GM21528 (cell line): ENCODE data around the gene SAP25.

Source experiments
- ATAC-seq: cut with Tn5 transposase; IDR thresholded peaks from one replicate; pipeline ENCODE4 v1.9.1; 2021; ENCODE audit warnings: mild to moderate bottlenecking, moderate library complexity; ENCODE audit not compliant: unreplicated experiment, low FRiP score

The SAP25 gene

DNA sequence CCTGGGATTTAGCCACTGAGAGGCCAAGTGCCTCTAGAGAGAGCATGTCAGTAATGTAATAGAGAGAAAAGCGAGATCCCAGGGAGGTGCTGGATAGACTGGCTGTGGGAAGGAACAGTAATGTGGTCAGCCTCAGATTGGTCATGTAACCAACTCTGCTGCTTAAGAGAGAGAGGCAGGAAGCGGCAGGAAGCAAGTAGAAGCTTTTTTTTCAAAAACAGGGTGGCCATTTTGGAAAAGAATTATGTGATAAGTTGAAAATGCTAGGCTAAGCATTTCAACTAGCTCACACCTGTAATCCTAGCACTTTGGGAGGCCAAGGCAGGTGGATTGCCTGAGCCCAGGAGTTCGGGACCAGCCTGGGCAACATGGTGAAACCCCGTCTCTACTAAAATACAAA, 24.7 kb upstream of the SAP25 start:
- no peak for ATAC-seq

- ATAC-seq, result no peak
Observed at GRCh38 chr7:100595188-100595587, 21.5 kb upstream of the SAP25 start.

DNA sequence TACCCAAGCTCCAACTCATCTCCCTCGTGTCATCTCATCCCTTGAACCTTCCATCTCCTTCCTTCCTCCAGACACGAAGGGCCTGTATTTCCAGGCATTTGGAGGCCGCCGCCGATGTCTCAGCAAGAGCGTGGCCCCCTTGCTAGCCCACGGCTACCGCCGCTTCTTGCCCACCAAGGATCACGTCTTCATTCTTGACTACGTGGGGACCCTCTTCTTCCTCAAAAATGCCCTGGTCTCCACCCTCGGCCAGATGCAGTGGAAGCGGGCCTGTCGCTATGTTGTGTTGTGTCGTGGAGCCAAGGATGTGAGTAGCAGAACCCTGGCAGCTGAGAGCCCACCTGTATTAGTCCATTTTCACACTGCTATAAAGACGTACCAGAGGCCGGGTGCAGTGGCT, 17.9 kb upstream of the SAP25 start:
- ATAC-seq, result no peak

DNA sequence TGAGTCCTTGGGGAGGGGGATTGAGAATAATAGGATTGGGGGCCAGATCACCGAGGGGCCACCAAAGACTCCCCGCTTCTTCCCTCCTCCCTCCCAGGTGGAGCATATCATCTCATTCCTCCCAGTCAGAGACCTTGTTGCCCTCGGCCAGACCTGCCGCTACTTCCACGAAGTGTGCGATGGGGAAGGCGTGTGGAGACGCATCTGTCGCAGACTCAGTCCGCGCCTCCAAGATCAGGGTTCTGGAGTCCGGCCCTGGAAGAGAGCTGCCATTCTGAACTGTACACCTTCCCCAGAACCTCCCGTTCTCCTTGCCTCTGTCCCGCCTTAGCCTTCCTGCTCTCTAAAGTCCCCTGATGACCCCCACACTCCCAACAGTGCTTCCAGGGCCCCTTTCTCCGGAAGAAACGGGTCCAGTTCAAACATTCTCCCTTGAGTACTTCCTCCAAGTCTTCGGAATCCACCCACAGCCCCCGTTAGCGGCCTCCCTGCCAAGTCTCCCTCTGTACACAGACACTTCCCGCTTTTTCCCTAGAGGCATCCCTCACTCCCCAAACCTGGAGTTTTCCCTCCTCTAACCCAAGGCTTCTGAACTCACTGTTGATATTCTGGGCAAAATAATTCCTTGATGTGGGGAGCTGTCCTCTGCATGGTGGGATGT, 16.5 kb upstream of the SAP25 start:
- ATAC-seq, result no peak

DNA sequence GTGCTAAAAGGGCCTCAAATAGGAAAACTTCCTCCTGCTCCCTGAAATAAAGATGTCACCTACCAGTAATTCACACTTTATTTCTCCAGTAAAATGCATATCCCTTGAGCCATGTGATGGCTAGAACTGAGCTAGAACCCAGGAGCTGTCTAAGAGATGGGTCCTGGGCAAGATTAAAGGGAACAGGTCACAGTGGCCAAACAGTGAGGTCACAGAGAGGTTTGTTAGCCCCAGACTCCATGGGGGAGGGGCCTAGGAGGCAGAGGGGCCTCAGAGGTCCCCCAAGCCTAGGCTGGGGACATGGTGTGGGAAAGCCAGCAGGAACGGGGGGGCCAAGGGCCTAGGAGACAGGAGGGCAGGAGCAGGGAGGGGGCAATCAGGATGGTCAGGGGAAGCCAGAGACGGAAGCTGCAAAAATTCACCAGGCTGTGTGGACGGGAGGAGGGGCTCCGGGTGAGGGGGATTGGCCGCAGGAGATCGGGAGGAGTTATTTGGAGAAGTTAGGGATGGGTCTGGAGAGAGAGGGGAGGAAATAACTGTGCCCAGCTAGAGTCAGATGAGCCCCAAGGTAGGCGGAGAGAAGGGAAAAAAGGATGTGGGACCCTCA, 15.7 kb upstream of the SAP25 start:
- no peak for ATAC-seq

DNA sequence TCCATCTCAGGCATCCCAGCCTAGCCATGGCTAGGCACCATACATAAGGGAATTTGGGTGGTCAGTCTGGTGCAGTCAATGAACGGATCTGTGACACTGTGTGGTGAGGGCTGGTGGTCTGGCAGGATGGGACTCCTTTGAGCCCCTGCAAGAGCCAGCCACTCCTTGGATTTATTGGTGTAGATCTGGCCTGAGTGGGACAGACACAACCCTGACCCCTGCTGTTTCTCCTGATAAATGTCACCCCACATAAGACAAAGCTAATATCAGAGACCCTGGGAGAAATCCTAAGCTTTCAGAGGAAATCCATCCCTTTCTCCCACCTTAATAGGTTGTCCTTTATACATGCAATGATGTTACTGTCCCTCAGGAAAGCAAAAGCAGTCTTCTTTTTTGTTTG, 14.7 kb upstream of the SAP25 start:
- ATAC-seq, result no peak

DNA sequence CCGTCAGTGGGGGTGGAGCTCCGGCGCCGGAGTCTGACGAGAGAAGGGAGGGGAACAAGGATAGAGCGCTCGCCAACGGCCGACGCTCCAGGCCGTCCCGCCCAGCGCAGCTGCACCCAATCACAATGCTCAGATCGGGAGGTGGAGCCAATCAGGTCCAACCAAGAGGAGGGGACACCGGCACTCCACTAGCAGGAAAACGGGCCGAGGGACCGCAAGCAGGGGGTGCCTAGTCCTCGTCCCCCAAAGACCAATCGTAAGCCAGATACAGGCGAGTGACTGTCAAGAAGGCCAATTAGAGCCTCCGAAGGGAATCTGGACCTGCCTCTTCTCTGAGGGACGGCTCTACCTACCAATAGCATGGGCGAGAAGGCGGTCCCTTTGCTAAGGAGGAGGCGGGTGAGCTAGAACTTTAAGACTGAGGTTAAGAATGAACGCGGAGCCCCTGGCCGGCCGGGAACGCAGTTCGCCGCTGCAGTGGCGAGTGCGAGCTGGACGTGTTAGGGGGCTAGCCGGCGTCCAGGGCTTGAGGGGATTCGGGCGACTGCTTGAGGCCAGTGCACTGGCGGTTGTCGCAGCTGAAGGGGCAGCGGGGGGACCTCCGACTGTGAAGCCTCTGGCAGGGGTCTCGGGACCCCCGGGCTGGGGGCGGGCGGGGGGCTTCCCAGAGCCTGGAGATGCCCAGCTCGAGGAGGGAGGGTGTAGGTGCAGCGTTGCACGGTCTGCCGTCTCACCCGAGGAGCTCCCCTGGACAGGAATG, 12.7 kb upstream of the SAP25 start, which contains the start of gene FBXO24:
Gene FBXO24, plus strand, starts transcription at position 63 of the 760 bp plus-strand sequence. Its CDS starts 298 bp downstream, at position 361.
- peak; percentile 83 for ATAC-seq

- peak; percentile 24 for ATAC-seq
Observed at GRCh38 chr7:100585511-100586265, 12.0 kb upstream of the SAP25 start, which contains the start of gene LRCH4. TSS of gene LRCH4 (minus strand) at chr7:100586129. CDS start at chr7:100586100, 29 bp downstream.

DNA sequence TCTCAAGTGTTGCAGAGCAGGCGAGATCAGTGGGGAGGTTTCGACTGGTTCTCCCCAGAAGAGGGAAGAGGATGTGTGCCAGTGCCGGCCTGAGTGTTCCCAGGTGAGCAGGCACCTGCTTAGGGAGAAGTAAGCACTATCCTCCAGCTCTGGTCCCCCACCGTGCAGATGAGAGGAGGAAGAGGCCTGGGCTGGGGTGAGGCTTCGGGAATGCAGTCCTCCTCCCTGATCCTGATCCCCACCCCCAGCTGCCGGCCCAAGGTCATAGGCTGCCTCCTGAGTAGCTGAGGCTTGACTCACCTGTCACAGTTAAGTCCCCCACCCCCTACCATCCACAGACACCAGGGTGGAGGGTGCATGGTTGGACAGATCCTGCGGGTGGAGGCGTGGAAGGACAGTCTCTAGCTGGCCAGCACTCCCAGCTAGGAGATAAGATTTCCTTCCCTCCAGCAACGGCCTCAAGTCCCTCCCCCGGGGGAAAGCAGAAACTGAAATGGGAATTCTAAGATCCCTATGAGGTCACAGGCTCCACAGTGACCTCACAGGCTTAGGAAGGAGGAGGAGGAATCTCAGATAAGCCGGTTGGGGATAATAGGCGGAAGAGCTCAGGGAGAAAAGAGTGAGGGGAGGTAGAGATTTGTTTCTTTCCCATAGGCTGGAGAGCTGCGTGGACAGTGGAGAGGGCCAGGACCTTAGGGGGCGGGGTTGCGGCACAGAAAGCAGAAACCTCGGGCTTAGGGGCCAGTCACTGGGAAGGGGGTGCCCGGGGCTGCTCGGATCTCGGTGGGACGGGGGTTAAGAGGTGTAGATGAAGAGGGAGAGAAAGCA, 11.2 kb upstream of the SAP25 start:
- ATAC-seq, result no peak

- ATAC-seq, result no peak
Observed at GRCh38 chr7:100584054-100584682, 10.5 kb upstream of the SAP25 start.

- no peak for ATAC-seq
Observed at GRCh38 chr7:100583132-100584053, 9.7 kb upstream of the SAP25 start.

- ATAC-seq, result no peak
Observed at GRCh38 chr7:100582650-100583049, 8.9 kb upstream of the SAP25 start.

DNA sequence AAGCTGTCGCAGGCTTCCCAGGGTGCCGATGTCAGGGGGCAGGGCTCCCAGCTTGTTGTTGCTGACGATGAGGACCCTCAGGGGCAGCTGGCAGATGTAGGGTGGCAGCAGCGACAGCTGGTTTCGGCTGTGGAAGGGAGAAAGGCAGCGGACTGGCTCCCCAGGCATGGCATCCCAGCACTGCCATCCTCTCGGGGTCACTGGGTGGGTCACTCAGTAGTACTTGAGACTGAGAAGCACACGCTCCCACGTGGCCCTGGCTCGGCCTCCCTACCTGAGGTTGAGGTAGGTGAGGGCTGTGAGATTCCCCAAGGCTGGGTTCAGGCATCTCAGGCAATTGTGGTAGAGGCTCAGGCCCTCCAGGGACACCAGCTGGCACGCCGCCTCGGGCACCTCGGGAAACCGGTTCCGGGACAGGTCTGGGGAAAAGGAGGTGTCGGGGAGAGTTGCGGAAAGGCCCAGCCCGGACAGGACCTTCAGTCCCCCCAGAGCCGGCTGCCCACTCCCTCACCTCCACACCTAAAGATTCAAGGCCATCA, 8.4 kb upstream of the SAP25 start:
- ATAC-seq, result no peak

DNA sequence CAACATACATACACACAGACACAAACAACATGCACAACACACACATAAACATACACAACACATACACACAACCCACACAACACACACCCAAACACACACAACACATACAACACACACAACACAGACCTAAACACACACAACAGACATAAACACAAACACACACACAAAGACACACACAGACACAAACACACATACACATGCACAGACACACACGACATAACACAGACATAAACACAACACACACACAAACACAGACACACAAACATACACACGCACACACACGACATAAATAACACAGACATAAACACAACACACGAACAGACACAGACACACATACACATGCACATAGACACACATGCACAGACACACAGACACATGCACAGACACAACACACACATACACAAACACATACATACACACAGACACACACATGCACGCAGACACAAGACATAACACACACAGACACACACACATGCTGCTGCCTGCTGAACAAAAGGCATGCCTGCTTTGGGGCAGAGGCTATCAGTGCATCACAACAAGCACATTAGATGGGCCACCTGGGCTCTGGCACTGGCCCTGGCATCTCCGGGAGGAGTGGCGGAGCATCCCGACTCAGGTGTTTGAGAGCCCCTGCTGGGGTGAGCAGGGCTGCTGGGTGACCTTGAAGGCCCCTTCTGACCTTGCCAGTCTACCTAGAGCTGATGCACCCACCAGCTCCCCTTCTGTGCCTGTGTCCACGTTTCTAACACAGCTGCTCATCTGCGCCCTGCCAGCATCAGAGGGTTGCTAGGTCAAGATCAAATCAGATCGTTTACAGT, 7.0 kb upstream of the SAP25 start:
- ATAC-seq, result no peak

DNA sequence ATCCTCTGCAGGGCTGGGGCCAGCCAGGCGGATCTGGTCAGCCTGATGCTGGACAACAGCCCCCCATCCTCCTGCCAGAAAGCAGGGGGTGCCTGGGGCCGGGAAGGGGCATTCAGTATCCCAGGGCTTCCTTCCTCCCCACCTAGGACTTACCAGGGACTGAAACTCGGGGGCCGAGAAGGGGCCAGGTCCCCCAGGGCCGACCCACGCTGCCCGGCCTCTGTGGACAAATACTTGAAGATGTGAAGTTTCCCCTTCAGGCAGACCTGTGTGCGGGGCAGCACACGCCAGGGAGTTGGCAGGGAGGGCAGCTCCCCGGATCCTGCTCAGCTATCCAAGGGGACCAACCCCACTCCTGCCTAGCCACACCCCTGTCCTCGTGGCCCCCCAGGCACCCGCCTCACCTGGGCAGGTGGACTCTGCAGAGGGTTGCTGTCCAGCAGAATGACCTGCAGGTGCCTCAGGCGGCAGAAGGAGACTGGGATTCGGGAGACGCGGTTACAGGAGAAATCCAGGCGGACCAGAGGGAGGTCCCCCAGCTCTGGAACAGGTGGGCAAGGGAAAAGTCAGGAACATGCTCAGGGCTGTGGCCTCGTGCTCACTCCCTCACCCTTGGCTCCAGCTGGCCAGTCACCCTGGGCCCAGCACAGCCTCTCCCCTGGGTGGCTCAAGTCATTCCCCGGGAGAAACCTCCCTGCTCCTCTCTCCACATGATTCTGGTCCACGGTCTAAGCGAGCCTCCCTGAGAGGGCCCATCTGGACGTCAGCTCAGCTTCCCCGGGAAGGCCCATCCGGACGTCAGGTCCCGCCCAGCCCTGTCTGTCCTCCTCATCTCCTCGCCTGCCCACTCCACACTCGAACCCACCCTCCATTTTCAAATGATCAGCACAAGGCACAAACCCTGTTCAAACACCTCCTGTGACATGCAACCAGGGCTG, 4.8 kb upstream of the SAP25 start:
- ATAC-seq, result no peak

DNA sequence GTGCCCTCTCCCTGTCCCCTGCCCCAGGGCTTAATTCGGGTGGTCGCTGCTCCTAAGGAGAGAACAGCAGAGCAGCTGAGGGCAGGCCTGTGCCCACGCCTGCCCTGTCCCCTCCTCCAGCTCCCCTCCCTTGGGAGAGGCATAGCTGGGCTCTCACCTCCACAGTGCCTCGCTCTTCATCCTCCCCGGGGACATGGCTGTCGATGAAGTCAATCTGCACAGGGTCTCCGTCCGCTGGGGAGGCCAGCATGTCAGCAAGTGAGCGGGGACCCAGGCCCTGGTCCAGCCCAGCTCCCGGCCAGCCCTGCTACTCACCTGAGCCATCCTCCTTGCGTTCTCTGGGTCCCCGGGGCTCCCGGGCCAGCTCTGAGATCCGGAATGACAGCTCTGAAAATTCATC, 3.8 kb upstream of the SAP25 start:
- no peak for ATAC-seq
